Mesothelial cell of epicardium (in vitro differentiated cells): Measurements from ENCODE around the gene APRT. TPM values are rescaled to one million over a fixed set of nuclear protein-coding genes. Genes with fewer than 3 reads are reported as not detected.

Source experiments
- DNase-seq, 2 experiments: peaks; one replicate each; pipeline ENCODE4 v3.0.0; 2021; ENCODE audit warnings: low spot score in 2 of 2; ENCODE audit not compliant: unreplicated experiment in 2 of 2
- H3K27ac Mint-ChIP-seq: 2 replicates; pipeline ENCODE4 v1.8.0; 2021; ENCODE audit warnings: mixed read lengths
- H3K27me3 Mint-ChIP-seq: 2 replicates; pipeline ENCODE4 v1.8.0; 2021; ENCODE audit warnings: low read depth, mixed read lengths
- H3K36me3 Mint-ChIP-seq: 2 replicates; pipeline ENCODE4 v1.8.0; 2021; ENCODE audit warnings: mixed read lengths
- H3K4me1 Mint-ChIP-seq: 2 replicates; pipeline ENCODE4 v1.8.0; 2021; ENCODE audit warnings: mixed read lengths
- H3K4me3 Mint-ChIP-seq: 2 replicates; pipeline ENCODE4 v1.8.0; 2021; ENCODE audit warnings: mild to moderate bottlenecking, moderate library complexity, mixed read lengths
- H3K9me3 Mint-ChIP-seq: 2 replicates; pipeline ENCODE4 v1.8.0; 2021; ENCODE audit warnings: mixed read lengths
- CTCF ChIP-seq: fragments of 200-600 bp; sonication (generic); IDR thresholded peaks from one replicate; pipeline ENCODE4 v1.5.0; 2021; ENCODE audit warnings: antibody characterized with exemption; ENCODE audit not compliant: unreplicated experiment
- total RNA-seq: library from RNA; stranded (reverse); gene quantifications from 3 replicates; pipeline ENCODE4 v1.2.1, GENCODE V29; 2021

The APRT gene
- total RNA-seq, 1 donor from 2014 or later, result 96.2 TPM

- Mint-ChIP-seq H3K9me3 (no peaks in the 10 kb centered on the region), H3K27me3 (no peaks in the 10 kb centered on the region), H3K36me3 (no peaks in the 10 kb centered on the region), H3K27ac (no peak overlapping the region), H3K4me1 (peaks cover 13% of the 10 kb centered on the region), H3K4me3 (no peak overlapping the region)
- DNase-seq, result no peak
- no peak for TF ChIP-seq CTCF
Observed at GRCh38 chr16:88807142-88807625, 4.5 kb downstream of the APRT start.

- no peak for TF ChIP-seq CTCF
- H3K9me3 Mint-ChIP-seq, result no peaks in the 10 kb centered on the region
- no peak overlapping the region for H3K4me3 Mint-ChIP-seq
- no peaks in the 10 kb centered on the region for H3K36me3 Mint-ChIP-seq
- DNase-seq, result no peak
- H3K4me1 Mint-ChIP-seq, result peaks cover 11% of the 10 kb centered on the region
- H3K27ac Mint-ChIP-seq, result no peak overlapping the region
- no peaks in the 10 kb centered on the region for H3K27me3 Mint-ChIP-seq
Observed at GRCh38 chr16:88806491-88807111, 5.1 kb downstream of the APRT start.

GRCh38 chr16:88805887-88806393, 5.8 kb downstream of the APRT start:
- Mint-ChIP-seq H3K4me3 (no peak overlapping the region), H3K36me3 (no peaks in the 10 kb centered on the region), H3K4me1 (peaks cover 9% of the 10 kb centered on the region), H3K27ac (no peak overlapping the region), H3K27me3 (no peaks in the 10 kb centered on the region), H3K9me3 (no peaks in the 10 kb centered on the region)
- no peak for DNase-seq
- no peak for TF ChIP-seq CTCF

GRCh38 chr16:88805340-88805715, 6.4 kb downstream of the APRT start:
- H3K4me3 Mint-ChIP-seq, result peak overlapping the region; percentile 22
- H3K4me1 Mint-ChIP-seq, result peaks cover 5% of the 10 kb centered on the region

GRCh38 chr16:88804552-88805339, 7.0 kb downstream of the APRT start:
- Mint-ChIP-seq H3K36me3 (no peaks in the 10 kb centered on the region), H3K4me3 (peak overlapping the region; percentile 66), H3K27me3 (no peaks in the 10 kb centered on the region), H3K9me3 (no peaks in the 10 kb centered on the region), H3K27ac (no peak overlapping the region), H3K4me1 (no peaks in the 10 kb centered on the region)
- no peak for DNase-seq
- no peak for TF ChIP-seq CTCF

More at GRCh38 chr16:88805340-88805715, 6.4 kb downstream of the APRT start:
- H3K36me3 Mint-ChIP-seq, result no peaks in the 10 kb centered on the region
- no peak for DNase-seq
- no peak for TF ChIP-seq CTCF
- H3K27me3 Mint-ChIP-seq, result no peaks in the 10 kb centered on the region
- H3K27ac Mint-ChIP-seq, result no peak overlapping the region
- H3K9me3 Mint-ChIP-seq, result no peaks in the 10 kb centered on the region
